A549 (cell line): Measurements from ENCODE around the gene ATP5F1D. TPM values are rescaled to one million over a fixed set of nuclear protein-coding genes. Genes with fewer than 3 reads are reported as not detected.

Experiments
- ATAC-seq, 2 experiments: fragments of 200-7000 bp in 1 of 2; fragments of >200 bp in 1 of 2; cut with Nextera tagmentation in 1 of 2; cut with Tn5 transposase in 1 of 2; 3 replicates each; pipeline versions ENCODE4 v1.8.0 to v1.9.1; 2018 to 2020; ENCODE audit warnings: mild to moderate bottlenecking in 1 of 2, moderate library complexity in 1 of 2
- CTCF ChIA-PET: fragments of 300-600 bp; sonication (Branson Sonifier 250); formaldehyde crosslinking; extraction: SDS; loops from one replicate; lab custom pipeline; 2021; ENCODE audit warnings: antibody characterized with exemption, inconsistent platforms; lab: Yijun Ruan, JAX
- POLR2A ChIA-PET: fragments of 350-600 bp; formaldehyde crosslinking; extraction: SDS; loops from one replicate; lab custom pipeline; 2021; ENCODE audit warnings: antibody characterized with exemption, inconsistent platforms; lab: Yijun Ruan, JAX
- DNase-seq, 2 experiments: peaks; one replicate each; pipeline versions ENCODE4 v3.0.0 to v3.0.0-alpha.2; 2011 to 2016; ENCODE audit warnings: low read depth in 1 of 2, low spot score in 1 of 2
- FAIRE-seq: peaks from 2 replicates; lab custom pipeline; 2011; peaks lifted over from hg19 to GRCh38; lab: Jason Lieb, UNC
- H3K27ac ChIP-seq, 2 experiments: fragments of >200 bp; sonication (Bioruptor Twin); formaldehyde crosslinking; 3 replicates each; pipeline ENCODE4 v1.5.1; 2016 to 2017
- H3K4me1 ChIP-seq: fragments of >200 bp; sonication (Bioruptor Twin); formaldehyde crosslinking; 3 replicates; pipeline ENCODE4 v1.6.1; 2016
- H3K4me2 ChIP-seq: fragments of >200 bp; sonication (Bioruptor Twin); formaldehyde crosslinking; 3 replicates; pipeline ENCODE4 v1.6.1; 2016
- H3K4me3 ChIP-seq: fragments of >200 bp; sonication (Bioruptor Twin); formaldehyde crosslinking; 3 replicates; pipeline ENCODE4 v1.5.1; 2016
- H3K9me3 ChIP-seq: fragments of >200 bp; sonication (Bioruptor Twin); formaldehyde crosslinking; 3 replicates; pipeline ENCODE4 v1.6.1; 2016
- ATOH8 ChIP-seq: fragments of 250-450 bp; sonication (Bioruptor Pico); IDR thresholded peaks from 2 replicates; pipeline ENCODE4 v1.5.0; 2020; ENCODE audit warnings: low read depth, mild to moderate bottlenecking, moderate library complexity
- BCL3 ChIP-seq: fragments of >200 bp; sonication (Bioruptor Twin); formaldehyde crosslinking; IDR thresholded peaks from 3 replicates; pipeline ENCODE4 v1.6.1; 2016
- BHLHE40 ChIP-seq: IDR thresholded peaks from 2 replicates; pipeline ENCODE4 v1.6.1; 2012; ENCODE audit warnings: low read depth, low read length, inconsistent platforms
- CBX8 ChIP-seq: fragments of 200-600 bp; sonication (generic); IDR thresholded peaks from 2 replicates; pipeline ENCODE4 v1.6.1; 2016
- CHD2 ChIP-seq: fragments of 150-350 bp; IDR thresholded peaks from 2 replicates; pipeline ENCODE4 v1.6.1; 2014; ENCODE audit warnings: low read length; ENCODE audit not compliant: partially characterized antibody
- EHF ChIP-seq: fragments of 250-450 bp; sonication (Bioruptor Pico); IDR thresholded peaks from 2 replicates; pipeline ENCODE4 v1.5.0; 2020; ENCODE audit warnings: mild to moderate bottlenecking
- EHMT2 ChIP-seq: fragments of 200-600 bp; sonication (generic); IDR thresholded peaks from 2 replicates; pipeline ENCODE4 v1.6.1; 2016; ENCODE audit warnings: antibody characterized with exemption, low read depth, mild to moderate bottlenecking, moderate library complexity
- HDAC2 ChIP-seq: fragments of 200-600 bp; sonication (generic); IDR thresholded peaks from 2 replicates; pipeline ENCODE4 v1.6.1; 2016
- HES2 ChIP-seq: fragments of >200 bp; sonication (Bioruptor Twin); formaldehyde crosslinking; IDR thresholded peaks from 2 replicates; pipeline ENCODE4 v1.6.1; 2016
- HEYL ChIP-seq: fragments of 250-450 bp; sonication (Bioruptor Pico); IDR thresholded peaks from 2 replicates; pipeline ENCODE4 v1.8.0; 2021; ENCODE audit warnings: mild to moderate bottlenecking, moderate library complexity
- HOXB5 ChIP-seq: fragments of 250-450 bp; sonication (Bioruptor Pico); IDR thresholded peaks from 2 replicates; pipeline ENCODE4 v1.5.0; 2020; ENCODE audit warnings: mild to moderate bottlenecking, moderate library complexity
- JUN ChIP-seq, 2 experiments: fragments of >200 bp; sonication (Bioruptor Twin); formaldehyde crosslinking; IDR thresholded peaks; 2 replicates in 1 of 2; 3 replicates in 1 of 2; pipeline ENCODE4 v1.6.1; 2016 to 2017
- MYC ChIP-seq: IDR thresholded peaks from 2 replicates; pipeline ENCODE4 v1.6.1; 2012; ENCODE audit warnings: mild to moderate bottlenecking, inconsistent platforms, low read length, improper control_type of control experiment, borderline replicate concordance
- NFE2L2 ChIP-seq: fragments of 150-350 bp; conservative IDR thresholded peaks from 2 replicates; pipeline ENCODE4 v1.6.1; 2014; ENCODE audit warnings: low read length
- NPAS2 ChIP-seq: fragments of 250-450 bp; sonication (Bioruptor Pico); IDR thresholded peaks from 2 replicates; pipeline ENCODE4 v1.8.0; 2022; ENCODE audit warnings: mild to moderate bottlenecking, moderate library complexity, borderline replicate concordance
- NR3C1 ChIP-seq: fragments of >200 bp; sonication (Bioruptor Twin); formaldehyde crosslinking; IDR thresholded peaks from 3 replicates; pipeline ENCODE4 v1.6.1; 2017
- POLR2A ChIP-seq: IDR thresholded peaks from 2 replicates; pipeline ENCODE4 v1.6.1; 2012; ENCODE audit warnings: mild to moderate bottlenecking, low read length
- POLR2AphosphoS2 ChIP-seq: conservative IDR thresholded peaks from 2 replicates; pipeline ENCODE4 v1.6.1; 2012; ENCODE audit warnings: low read length, improper control_type of control experiment, inconsistent platforms
- RAD21 ChIP-seq, 2 experiments: fragments of >200 bp in 1 of 2; sonication (Bioruptor Twin) in 1 of 2; formaldehyde crosslinking in 1 of 2; IDR thresholded peaks in 1 of 2; conservative IDR thresholded peaks in 1 of 2; 2 replicates in 1 of 2; 3 replicates in 1 of 2; pipeline ENCODE4 v1.6.1; 2012 to 2018; ENCODE audit warnings: inconsistent platforms in 1 of 2
- RARB ChIP-seq: fragments of 250-450 bp; sonication (Bioruptor Pico); IDR thresholded peaks from 2 replicates; pipeline ENCODE4 v1.8.0; 2021; ENCODE audit warnings: mild to moderate bottlenecking, moderate library complexity
- RCOR1 ChIP-seq: fragments of 150-350 bp; IDR thresholded peaks from 2 replicates; pipeline ENCODE4 v1.6.1; 2014; ENCODE audit warnings: antibody characterized with exemption, low read length, low read depth
- RFX5 ChIP-seq: fragments of 450-650 bp; IDR thresholded peaks from 2 replicates; pipeline ENCODE4 v1.7.1; 2014; ENCODE audit warnings: antibody characterized with exemption, mild to moderate bottlenecking, moderate library complexity
- SMC3 ChIP-seq: fragments of >200 bp; sonication (Bioruptor Twin); formaldehyde crosslinking; IDR thresholded peaks from 3 replicates; pipeline ENCODE4 v1.6.1; 2018; ENCODE audit warnings: inconsistent platforms
- TP53 ChIP-seq: fragments of 250-450 bp; sonication (Bioruptor Pico); IDR thresholded peaks from 2 replicates; pipeline ENCODE4 v1.5.0; 2021; ENCODE audit warnings: mild to moderate bottlenecking, moderate library complexity
- USF2 ChIP-seq: fragments of 450-650 bp; IDR thresholded peaks from 2 replicates; pipeline ENCODE4 v1.6.1; 2014; ENCODE audit warnings: antibody characterized with exemption
- ZFP36 ChIP-seq: fragments of 450-650 bp; IDR thresholded peaks from 2 replicates; pipeline ENCODE4 v1.6.1; 2014; ENCODE audit warnings: borderline replicate concordance; ENCODE audit not compliant: partially characterized antibody
- WGBS: methylation state at CpG from one replicate; pipeline ENCODE4 v1.1.6; 2017; ENCODE audit errors: missing lambda C conversion rate; 5-methylcytosine and 5-hydroxymethylcytosine counted together
- polyA plus RNA-seq, 4 experiments: library from polyadenylated mRNA; depleted of rRNA in 3 of 4; stranded (reverse); fragments of >200 nt; fragmentation: RNase III in 1 of 4; extraction: RNeasy Plus Mini Kit Qiagen cat#74134 plus additional on column Dnase treatment in 1 of 4; gene quantifications; 2 replicates in 3 of 4; 3 replicates in 1 of 4; pipeline ENCODE4 v1.2.3, GENCODE V29; 2011 to 2017
- TF ChIP-seq, protein P1 (sequence below): fragments of 200-600 bp; sonication (generic); IDR thresholded peaks from 2 replicates; pipeline ENCODE4 v1.6.1; 2016; ENCODE audit warnings: antibody characterized with exemption, mild to moderate bottlenecking, moderate library complexity
- TF ChIP-seq, protein P2 (sequence below): IDR thresholded peaks from 2 replicates; pipeline ENCODE4 v1.6.1; 2012

The ATP5F1D gene
- polyA plus RNA-seq, 2 of the 4 experiments (the other 2 are of a cell fraction) = 28.7 to 96.9 TPM

DNA sequence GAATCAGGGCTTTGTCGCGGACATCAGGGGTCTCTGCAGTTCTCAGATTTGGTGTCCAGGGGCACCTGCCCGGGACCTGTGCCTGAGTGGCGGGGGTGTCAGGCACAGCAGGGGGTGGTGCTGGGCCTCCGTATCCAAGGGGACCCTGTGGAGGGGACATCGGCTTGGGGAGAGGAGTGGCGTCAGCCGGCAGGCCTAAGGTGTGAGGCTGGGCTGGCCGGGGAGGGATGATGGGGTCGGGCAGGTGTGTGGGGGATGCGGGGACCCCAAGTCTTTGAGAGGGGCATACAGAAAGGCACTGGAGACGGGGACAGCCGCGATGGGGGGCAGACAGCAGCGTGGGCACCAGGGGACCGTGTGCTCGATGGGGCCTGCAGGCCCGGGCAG is 46.7 kb downstream of the ATP5F1D start:
- 89% methylated on average over 13 of the region's 18 CpGs for WGBS
- CTCF ChIA-PET = interaction anchor here (0.7 kb wide), 1 partner anchor 66 kb away, joined by 3 read pairs; a partner anchor contains a TSS
- Histone ChIP-seq H3K4me3 (no peak overlapping the region), H3K4me1 (peaks cover 23% of the 10 kb centered on the region), H3K9me3 (no peaks in the 10 kb centered on the region), H3K27ac (no peak overlapping the region), H3K4me2 (no peak overlapping the region)
- DNase-seq = no peak
- ATAC-seq = no peak
- no peak for FAIRE-seq
- TF ChIP-seq EHMT2 (no peak), POLR2A (no peak), ATOH8 (CRISPR knock-in tag) (no peak), JUN (IDR thresholded peaks at IDR 0.05) (no peak), NR3C1 (no peak), RAD21 (conservative IDR thresholded peaks at IDR 0.05 in 1 of 2, IDR thresholded peaks at IDR 0.05 in 1 of 2) (no peak), RFX5 (no peak), BHLHE40 (no peak), MYC (no peak), CHD2 (no peak), POLR2AphosphoS2 (no peak), TP53 (CRISPR knock-in tag) (no peak), HDAC2 (no peak), HES2 (no peak), SMC3 (no peak), RARB (CRISPR knock-in tag) (no peak), NPAS2 (CRISPR knock-in tag) (no peak)
- POLR2A ChIA-PET = no interaction called here

GRCh38 chr19:1288833-1289685 is 47.5 kb downstream of the ATP5F1D start:
- Histone ChIP-seq H3K9me3 (no peaks in the 10 kb centered on the region), H3K27ac (no peak overlapping the region), H3K4me3 (no peak overlapping the region), H3K4me1 (peaks cover 21% of the 10 kb centered on the region), H3K4me2 (no peak overlapping the region)
- ATAC-seq = no peak
- TF ChIP-seq POLR2AphosphoS2 = no peak
- TF ChIP-seq RFX5 = no peak
- TF ChIP-seq ZFP36 = no peak
- TF ChIP-seq, protein P1, sequence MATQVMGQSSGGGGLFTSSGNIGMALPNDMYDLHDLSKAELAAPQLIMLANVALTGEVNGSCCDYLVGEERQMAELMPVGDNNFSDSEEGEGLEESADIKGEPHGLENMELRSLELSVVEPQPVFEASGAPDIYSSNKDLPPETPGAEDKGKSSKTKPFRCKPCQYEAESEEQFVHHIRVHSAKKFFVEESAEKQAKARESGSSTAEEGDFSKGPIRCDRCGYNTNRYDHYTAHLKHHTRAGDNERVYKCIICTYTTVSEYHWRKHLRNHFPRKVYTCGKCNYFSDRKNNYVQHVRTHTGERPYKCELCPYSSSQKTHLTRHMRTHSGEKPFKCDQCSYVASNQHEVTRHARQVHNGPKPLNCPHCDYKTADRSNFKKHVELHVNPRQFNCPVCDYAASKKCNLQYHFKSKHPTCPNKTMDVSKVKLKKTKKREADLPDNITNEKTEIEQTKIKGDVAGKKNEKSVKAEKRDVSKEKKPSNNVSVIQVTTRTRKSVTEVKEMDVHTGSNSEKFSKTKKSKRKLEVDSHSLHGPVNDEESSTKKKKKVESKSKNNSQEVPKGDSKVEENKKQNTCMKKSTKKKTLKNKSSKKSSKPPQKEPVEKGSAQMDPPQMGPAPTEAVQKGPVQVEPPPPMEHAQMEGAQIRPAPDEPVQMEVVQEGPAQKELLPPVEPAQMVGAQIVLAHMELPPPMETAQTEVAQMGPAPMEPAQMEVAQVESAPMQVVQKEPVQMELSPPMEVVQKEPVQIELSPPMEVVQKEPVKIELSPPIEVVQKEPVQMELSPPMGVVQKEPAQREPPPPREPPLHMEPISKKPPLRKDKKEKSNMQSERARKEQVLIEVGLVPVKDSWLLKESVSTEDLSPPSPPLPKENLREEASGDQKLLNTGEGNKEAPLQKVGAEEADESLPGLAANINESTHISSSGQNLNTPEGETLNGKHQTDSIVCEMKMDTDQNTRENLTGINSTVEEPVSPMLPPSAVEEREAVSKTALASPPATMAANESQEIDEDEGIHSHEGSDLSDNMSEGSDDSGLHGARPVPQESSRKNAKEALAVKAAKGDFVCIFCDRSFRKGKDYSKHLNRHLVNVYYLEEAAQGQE = no peak
- 79% methylated on average over 24 of the region's 41 CpGs for WGBS
- DNase-seq = no peak
- ChIA-PET CTCF (interaction anchor here (1.3 kb wide), 1 partner anchor 10 kb away, joined by 4 read pairs; no protein-coding TSS in a partner anchor), POLR2A (no interaction called here)
- FAIRE-seq = no peak

- DNase-seq (no peak), FAIRE-seq (no peak), ATAC-seq (no peak)
- Histone ChIP-seq H3K4me1 (peaks cover 15% of the 10 kb centered on the region), H3K9me3 (no peaks in the 10 kb centered on the region), H3K4me3 (no peak overlapping the region), H3K4me2 (no peak overlapping the region), H3K27ac (no peak overlapping the region)
- POLR2A ChIA-PET = no interaction called here
- CTCF ChIA-PET = interaction anchor here (1.2 to 1.3 kb wide), 2 partner anchors 10 to 156 kb away, joined by 3 to 4 read pairs; no protein-coding TSS in a partner anchor
- 65% methylated on average over 4 of the region's 19 CpGs for WGBS
- TF ChIP-seq USF2 (no peak), SMC3 (no peak), EHF (CRISPR knock-in tag) (no peak), CBX8 (no peak), TP53 (CRISPR knock-in tag) (no peak), RCOR1 (no peak), JUN (IDR thresholded peaks at IDR 0.05) (no peak), NFE2L2 (no peak), HEYL (CRISPR knock-in tag) (no peak), HOXB5 (CRISPR knock-in tag) (no peak), BCL3 (no peak)
- TF ChIP-seq, protein P2, sequence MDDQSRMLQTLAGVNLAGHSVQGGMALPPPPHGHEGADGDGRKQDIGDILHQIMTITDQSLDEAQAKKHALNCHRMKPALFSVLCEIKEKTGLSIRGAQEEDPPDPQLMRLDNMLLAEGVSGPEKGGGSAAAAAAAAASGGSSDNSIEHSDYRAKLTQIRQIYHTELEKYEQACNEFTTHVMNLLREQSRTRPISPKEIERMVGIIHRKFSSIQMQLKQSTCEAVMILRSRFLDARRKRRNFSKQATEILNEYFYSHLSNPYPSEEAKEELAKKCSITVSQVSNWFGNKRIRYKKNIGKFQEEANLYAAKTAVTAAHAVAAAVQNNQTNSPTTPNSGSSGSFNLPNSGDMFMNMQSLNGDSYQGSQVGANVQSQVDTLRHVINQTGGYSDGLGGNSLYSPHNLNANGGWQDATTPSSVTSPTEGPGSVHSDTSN = no peak
Observed at GRCh38 chr19:1289686-1290025, 48.1 kb downstream of the ATP5F1D start.
